ENCODE results near the gene LRP1B.

The LRP1B gene

DNA sequence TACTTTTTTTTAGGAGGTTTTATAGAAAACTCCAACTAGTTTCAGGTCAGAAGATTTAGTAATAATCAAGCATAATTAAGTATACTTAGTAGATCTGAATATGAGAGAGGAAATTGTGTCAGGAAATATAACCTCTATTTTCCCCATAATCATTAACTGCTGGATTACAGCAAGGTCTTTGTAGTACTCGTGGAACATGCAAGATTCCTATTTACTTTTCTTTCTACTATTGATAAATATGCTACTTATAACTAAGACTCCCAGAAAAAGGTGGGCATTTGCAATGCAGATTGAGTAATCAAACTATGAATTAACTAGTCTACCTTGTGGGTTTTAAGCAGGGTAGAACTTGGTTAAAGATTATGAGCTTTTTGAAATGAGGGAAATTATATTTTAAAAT is 570.1 kb downstream of the LRP1B start:
- DNase-seq = no peak

GRCh38 chr2:141557329-141558095 is 573.3 kb downstream of the LRP1B start:
- DNase-seq = peak; percentile 11

GRCh38 chr2:141555876-141556470 is 574.8 kb downstream of the LRP1B start:
- DNase-seq = no peak

- DNase-seq = peak; percentile 27
These were observed 576.0 kb downstream of the LRP1B start for GRCh38 chr2:141554810-141555209.

GRCh38 chr2:141534666-141535362 is 596.0 kb downstream of the LRP1B start:
- no peak for DNase-seq

DNA sequence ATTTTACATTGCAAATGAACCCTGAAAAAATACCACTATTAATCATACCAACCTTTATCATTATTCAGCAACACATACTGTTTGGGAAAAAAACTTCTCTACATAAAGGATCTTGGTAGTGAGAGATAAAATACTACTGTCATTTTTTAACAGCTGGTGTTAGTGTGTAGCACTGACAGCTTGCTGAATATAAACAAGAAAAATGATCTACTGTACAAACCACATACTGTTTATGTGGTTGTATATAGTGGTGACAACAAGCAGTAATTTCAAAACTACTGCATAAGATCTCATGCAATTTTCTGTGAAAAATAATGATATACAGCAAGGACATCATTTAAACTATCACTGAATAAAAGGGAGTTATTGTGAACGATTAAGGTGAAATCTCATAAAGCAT is 601.2 kb downstream of the LRP1B start:
- DNase-seq = no peak

- DNase-seq = no peak
These were observed 601.8 kb downstream of the LRP1B start for GRCh38 chr2:141528990-141529389.

GRCh38 chr2:141526760-141527159 is 604.1 kb downstream of the LRP1B start:
- no peak for DNase-seq

DNA sequence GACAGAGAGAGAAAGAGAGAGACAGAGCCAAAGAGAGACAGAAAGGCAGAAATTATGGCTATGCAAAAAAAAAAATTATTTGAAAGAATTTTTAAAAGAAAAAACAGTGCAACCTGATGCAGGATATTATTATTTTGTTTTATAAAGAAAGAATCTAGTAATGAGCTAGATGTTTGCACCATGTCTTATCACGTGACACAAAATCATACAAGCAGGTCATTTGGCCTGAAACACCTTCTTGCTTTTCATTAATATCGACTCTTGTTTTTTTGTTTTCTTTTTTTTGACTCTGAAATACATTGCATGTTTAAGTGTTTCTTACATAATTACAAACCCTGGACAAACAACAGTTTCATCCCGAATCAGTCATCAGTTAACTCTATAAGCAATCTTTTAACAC is 606.0 kb downstream of the LRP1B start:
- no peak for DNase-seq

DNA sequence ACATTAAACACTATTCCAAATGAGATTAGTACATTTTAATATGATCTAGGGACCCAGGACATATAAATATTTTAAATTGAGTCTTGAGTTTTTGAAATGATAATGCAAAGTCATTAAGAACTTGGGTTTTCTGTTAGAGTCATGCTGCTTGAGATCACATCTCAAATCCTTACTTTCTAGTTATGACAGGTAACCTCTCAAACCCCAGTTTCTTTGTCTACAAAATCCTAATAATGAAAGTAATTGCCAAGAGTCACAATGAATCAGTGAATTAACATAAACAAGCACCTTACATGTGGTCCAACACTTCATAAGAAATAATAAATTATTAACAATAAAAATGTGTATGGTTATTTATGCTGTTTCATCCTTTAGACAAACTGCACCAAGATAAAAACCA is 607.6 kb downstream of the LRP1B start:
- no peak for DNase-seq

GRCh38 chr2:141522702-141523101 is 608.1 kb downstream of the LRP1B start:
- no peak for DNase-seq

DNA sequence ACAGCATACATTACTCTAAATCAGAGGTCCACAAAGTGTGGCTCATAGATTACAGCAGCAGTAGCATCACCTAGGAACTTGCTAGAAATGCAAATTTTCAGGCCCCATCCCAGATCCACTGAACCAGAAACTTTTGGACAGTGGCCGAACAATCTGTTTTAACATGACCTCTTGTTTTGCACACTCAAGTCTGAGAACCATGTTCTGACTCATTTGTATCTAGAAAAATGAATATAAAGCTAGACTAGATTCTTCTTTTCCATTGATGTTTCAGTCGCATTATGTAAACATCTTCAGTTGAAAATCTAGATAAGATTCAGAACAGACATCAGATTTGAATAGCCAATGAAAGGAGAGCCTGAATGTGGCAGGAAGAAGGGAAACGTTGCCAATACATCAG is 608.8 kb downstream of the LRP1B start:
- no peak for DNase-seq

DNA sequence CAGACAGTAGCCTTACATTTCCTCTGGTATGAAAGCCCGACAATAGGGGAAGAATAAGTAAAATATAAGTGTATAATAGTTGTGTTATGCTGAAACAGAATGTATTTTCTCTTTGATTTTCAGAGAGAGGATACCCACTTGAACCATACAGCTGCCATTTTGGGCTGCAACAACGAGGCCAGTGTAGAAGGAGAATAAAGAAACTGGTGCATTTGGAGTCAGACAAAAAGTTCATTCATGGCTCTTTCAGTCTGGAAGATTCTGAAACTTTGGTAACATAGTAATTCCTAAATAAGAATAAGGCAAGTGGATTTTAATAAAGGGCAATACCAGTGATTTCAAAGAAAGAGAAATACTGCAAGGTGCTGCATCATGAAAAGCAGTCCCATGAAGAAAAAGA is 610.9 kb downstream of the LRP1B start:
- DNase-seq = no peak

DNA sequence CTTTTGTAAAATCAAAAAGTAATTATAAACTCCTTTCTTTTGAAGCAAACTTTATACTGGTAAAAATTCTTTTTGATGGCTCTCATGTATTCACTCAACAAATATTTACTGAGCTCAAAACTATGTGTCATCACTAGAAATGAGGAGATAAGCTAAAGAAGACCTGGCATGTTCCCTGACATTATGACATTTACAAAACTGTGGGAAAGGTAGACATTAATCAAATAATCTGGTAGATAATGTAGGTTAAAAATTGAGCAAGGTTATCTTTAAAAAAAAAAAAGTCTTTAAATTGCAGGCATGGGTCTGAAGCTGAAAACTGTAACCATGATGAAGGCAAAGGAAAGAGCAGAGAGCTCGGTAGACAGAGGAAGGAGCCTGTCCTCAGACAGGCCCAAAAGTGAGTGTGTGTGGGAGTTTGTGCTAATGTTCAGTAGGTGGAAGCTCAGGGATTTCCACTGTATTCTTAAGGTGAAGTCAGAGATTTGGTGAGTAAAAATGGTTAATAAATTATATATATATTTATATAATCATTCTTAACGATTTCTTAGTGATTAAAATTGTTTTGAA is 612.9 kb downstream of the LRP1B start:
- DNase-seq = no peak

DNA sequence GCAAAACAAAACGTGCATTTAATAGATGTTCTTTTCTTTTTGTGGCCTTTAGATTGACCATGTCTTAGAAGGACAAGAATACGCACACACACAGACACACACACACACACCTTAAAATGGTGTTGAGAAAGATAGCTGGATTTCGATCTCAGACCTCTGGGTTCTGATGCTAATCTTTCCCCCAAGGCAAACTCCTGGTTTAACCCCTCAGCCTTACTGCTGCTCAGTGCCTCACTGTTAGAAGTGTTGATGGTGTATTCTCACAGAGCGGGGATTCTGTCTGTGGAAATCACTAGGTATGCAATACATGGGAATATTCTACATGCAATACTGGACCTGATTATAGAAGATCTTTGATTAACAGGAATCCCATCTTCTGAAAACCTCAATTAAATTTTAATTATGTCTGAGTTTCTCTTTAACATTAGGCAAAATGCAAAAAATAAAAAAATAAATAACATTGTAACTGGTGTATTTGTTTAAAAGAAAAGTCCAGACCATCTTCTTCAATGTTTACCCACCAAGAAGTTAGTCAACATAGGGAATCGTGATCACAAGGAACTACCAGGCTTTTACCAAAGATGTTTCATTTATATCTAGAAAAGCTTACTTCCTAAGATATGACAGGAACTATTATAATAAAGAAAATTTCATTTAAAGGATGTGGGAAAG is 613.5 kb downstream of the LRP1B start:
- DNase-seq = no peak

GRCh38 chr2:141515931-141516330 is 614.9 kb downstream of the LRP1B start:
- DNase-seq = no peak

- no peak for DNase-seq
These were observed 617.0 kb downstream of the LRP1B start for GRCh38 chr2:141513853-141514252.

DNA sequence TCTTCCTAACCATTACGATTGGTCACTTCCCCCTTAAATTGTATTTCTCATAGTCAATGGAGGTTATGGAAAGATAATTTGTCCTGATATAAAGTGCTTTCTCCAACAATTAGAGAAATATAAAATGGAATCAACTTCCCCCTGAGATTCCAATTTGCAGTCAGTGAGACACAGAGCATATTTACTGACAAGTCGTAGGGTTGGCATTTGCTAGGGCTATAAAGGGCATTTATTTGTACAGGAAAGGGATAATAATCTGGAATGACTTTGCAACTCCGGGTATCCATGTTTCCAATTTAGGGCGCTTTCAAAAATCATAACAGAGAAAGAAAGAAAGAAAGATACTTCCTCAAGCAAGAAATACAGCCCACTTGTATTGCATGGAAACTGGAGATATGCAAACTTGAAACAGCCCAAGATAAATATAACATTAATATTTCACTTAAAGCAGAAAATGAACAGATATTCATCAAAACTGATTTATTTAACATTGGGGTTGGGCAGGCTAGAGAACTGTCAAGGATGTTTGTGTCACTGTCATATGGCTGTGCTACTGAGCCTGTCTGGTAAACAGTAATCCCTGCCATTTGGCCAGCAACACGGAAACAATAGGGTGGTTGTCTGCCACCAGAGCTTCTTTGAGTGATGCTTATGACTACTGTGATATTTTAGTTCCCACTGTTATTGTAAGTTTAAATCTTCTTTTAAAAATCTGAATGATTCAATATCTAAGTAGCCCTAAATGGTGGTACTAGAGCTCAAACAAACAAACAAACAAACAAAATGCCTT is 621.8 kb downstream of the LRP1B start:
- no peak for DNase-seq

DNA sequence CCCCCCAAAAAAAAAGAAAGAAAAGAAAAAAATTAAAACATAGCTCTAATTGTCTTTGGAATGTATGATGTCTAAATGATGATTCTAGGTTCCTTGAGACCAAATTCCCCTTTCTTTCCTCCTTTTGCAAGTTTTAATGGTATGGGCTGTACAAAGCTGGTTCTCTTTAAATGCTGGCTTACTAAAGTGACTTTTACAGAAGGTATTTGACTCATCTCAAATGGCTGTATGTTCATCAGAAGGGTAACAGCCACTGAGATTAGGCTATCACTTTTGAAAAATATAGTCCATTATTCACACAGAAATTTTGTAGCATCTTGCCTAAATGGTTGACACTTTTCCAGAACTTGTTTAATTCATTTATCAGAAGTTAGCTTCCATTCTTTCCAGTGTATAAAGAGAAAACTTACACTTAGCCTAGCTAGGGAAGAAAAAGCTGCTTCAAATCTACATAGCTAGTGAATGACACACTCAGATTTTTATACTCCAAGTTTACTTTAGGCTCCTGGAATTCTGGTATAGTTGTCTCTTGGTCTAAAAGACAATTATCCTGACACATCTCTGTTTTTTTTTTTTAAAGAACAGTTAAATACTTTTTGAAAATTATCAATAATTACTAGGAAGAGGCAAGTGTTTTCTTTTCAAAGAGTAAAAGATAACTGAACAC is 622.6 kb downstream of the LRP1B start:
- no peak for DNase-seq

DNA sequence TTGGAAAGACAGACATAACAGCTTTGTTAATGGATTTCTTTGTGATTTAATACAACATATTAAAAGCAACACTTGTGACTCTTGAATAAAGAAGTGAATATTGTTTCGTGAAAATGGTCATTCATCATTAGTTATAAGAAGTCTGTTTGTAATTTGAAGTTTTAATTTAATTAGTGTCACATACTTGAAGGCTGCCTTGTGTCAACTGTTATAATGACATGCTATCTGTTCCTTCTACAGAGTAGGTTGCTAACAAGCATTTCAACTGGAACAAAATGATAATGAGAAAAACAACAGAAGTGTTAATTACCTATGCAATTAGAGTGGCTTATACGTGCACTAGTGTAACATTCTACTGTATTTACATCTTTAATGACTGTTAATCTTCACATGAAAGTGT is 624.7 kb downstream of the LRP1B start:
- no peak for DNase-seq

DNA sequence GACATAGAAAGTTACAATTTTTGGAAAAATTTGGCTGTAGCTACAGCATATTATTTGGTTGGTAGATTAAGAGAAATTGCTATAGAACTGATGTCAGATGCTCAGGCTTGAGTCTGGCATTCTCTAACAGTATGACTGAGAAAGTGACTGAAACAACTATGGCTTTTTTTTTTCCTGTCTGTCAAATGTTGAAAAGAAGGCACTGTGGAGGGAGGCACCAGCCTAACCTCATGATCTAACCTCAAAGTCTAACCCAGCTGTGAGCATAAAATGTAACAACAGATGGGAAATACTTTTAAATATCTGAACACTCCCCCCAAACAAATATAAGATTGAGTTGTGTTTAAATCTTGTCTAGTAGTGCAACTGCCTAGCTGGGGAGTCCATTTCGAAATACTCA is 629.1 kb downstream of the LRP1B start:
- no peak for DNase-seq

GRCh38 chr2:141499123-141499522 is 631.7 kb downstream of the LRP1B start:
- no peak for DNase-seq
